Measurements from ENCODE around the gene CASK.

Gene CASK

GRCh38 chrX:41491267-41492004, 431.9 kb downstream of the CASK start:
- no peak for DNase-seq

GRCh38 chrX:41490446-41490845, 432.9 kb downstream of the CASK start:
- DNase-seq: no peak

GRCh38 chrX:41482154-41482850, 441.1 kb downstream of the CASK start:
- no peak for DNase-seq

- no peak for DNase-seq
Observed at GRCh38 chrX:41481264-41482109, 441.9 kb downstream of the CASK start.

- DNase-seq: no peak
Observed at GRCh38 chrX:41480508-41481260, 442.7 kb downstream of the CASK start.

- peak in 2 of 3 experiments; percentile 10 to 57 for DNase-seq
Observed at GRCh38 chrX:41478381-41478911, 444.9 kb downstream of the CASK start.

- no peak for DNase-seq
Observed at GRCh38 chrX:41475591-41476241, 447.6 kb downstream of the CASK start.

- no peak for DNase-seq
Observed at GRCh38 chrX:41475191-41475590, 448.2 kb downstream of the CASK start.

- DNase-seq: no peak
Observed at GRCh38 chrX:41474726-41475100, 448.6 kb downstream of the CASK start.

- no peak for DNase-seq
Observed at GRCh38 chrX:41473936-41474725, 449.2 kb downstream of the CASK start.

GRCh38 chrX:41472231-41472815, 451.0 kb downstream of the CASK start:
- DNase-seq: no peak

GRCh38 chrX:41471786-41472185, 451.6 kb downstream of the CASK start:
- DNase-seq: no peak

- no peak for DNase-seq
Observed at GRCh38 chrX:41470706-41471105, 452.6 kb downstream of the CASK start.

- DNase-seq: peak; percentile 15 to 80 (median 75)
Observed at GRCh38 chrX:41468647-41469323, 454.6 kb downstream of the CASK start.

All from NCI-H1417 (cell line).